ENCODE data around the gene OR8B2. TPM values are rescaled to one million over a fixed set of nuclear protein-coding genes. Genes with fewer than 3 reads are reported as not detected.
"Not testable (repeated sequence)": the region's sequence is repeated elsewhere in the genome, so short reads cannot be mapped to it uniquely, and the experiment has no call there.

Gene OR8B2
- total RNA-seq, 4 donors from 2014 or later: not detected

GRCh38 chr11:124415356-124415923, 31.1 kb upstream of the OR8B2 start:
- Histone ChIP-seq H3K9me3 (no peaks in the 10 kb centered on the region), H3K4me3 (no peak overlapping the region), H3K27ac (no peak overlapping the region), H3K4me1 (no peaks in the 10 kb centered on the region), H3K36me3 (no peaks in the 10 kb centered on the region), H3K27me3 (no peaks in the 10 kb centered on the region)
- no peak for TF ChIP-seq POLR2A (IDR thresholded peaks at IDR 0.05)
- TF ChIP-seq, protein P1, sequence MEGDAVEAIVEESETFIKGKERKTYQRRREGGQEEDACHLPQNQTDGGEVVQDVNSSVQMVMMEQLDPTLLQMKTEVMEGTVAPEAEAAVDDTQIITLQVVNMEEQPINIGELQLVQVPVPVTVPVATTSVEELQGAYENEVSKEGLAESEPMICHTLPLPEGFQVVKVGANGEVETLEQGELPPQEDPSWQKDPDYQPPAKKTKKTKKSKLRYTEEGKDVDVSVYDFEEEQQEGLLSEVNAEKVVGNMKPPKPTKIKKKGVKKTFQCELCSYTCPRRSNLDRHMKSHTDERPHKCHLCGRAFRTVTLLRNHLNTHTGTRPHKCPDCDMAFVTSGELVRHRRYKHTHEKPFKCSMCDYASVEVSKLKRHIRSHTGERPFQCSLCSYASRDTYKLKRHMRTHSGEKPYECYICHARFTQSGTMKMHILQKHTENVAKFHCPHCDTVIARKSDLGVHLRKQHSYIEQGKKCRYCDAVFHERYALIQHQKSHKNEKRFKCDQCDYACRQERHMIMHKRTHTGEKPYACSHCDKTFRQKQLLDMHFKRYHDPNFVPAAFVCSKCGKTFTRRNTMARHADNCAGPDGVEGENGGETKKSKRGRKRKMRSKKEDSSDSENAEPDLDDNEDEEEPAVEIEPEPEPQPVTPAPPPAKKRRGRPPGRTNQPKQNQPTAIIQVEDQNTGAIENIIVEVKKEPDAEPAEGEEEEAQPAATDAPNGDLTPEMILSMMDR (IDR thresholded peaks at IDR 0.05): peak in 4 of 6 experiments; percentile 35 to 72 (median 50)
- intact Hi-C loops (cut with DNase I): no loop called here
- DNase-seq: no peak
- WGBS, 2 donors: 8 to 14% methylated on average over 5 of the region's 5 CpGs

DNA sequence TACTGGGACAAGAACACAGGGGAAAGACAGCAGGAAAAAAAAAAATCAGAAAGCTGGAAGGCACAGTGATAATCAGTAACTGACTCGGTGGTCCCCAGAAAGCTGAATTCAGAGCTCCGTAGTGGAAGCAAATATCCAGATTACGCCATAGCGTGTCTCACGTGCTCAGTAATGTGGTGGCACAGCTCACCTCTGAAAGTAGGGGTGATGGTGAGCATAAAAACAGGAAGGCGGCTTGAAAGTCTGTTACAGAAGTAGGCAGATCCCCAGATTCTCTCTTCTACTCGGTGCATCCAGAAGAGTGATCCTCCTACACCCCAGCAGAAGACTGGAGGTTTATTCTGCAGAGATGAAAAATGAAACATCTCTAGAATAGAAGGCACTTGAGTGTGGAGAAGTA, 25.6 kb upstream of the OR8B2 start:
- no peak for TF ChIP-seq POLR2A (IDR thresholded peaks at IDR 0.05)
- TF ChIP-seq, protein P1 (IDR thresholded peaks at IDR 0.05): no peak
- Histone ChIP-seq H3K4me1 (no peaks in the 10 kb centered on the region), H3K27me3 (no peaks in the 10 kb centered on the region), H3K36me3 (no peaks in the 10 kb centered on the region), H3K27ac (no peak overlapping the region), H3K9me3 (no peaks in the 10 kb centered on the region), H3K4me3 (no peak overlapping the region)
- 72 to 86% methylated on average over 7 of the region's 7 CpGs for WGBS, 2 donors
- intact Hi-C loops (cut with DNase I): no loop called here
- no peak for DNase-seq

GRCh38 chr11:124405581-124405980, 21.3 kb upstream of the OR8B2 start:
- H3K4me1 ChIP-seq: no peaks in the 10 kb centered on the region
- no peak for DNase-seq
- no peak overlapping the region for H3K27ac ChIP-seq
- TF ChIP-seq, protein P1 (IDR thresholded peaks at IDR 0.05): no peak
- TF ChIP-seq POLR2A (IDR thresholded peaks at IDR 0.05): no peak
- H3K27me3 ChIP-seq: no peaks in the 10 kb centered on the region
- 41 to 52% methylated on average over 2 of the region's 2 CpGs for WGBS, 2 donors
- H3K4me3 ChIP-seq: no peak overlapping the region
- H3K9me3 ChIP-seq: no peaks in the 10 kb centered on the region
- no peaks in the 10 kb centered on the region for H3K36me3 ChIP-seq
- intact Hi-C loops (cut with DNase I): no loop called here

DNA sequence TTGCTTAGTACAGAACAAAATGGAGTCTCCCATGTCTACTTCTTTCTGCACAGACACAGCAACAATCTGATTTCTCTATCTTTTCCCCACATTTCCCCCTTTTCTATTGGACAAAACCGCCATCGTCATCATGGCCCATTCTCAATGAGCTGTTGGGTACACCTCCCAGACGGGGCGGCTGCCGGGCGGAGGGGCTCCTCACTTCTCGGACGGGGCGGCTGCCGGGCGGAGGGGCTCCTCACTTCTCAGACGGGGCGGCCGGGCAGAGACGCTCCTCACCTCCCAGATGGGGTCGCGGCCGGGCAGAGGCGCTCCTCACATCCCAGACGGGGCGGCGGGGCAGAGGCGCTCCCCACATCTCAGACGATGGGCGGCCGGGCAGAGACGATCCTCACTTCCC, 18.9 kb upstream of the OR8B2 start:
- intact Hi-C loops (cut with DNase I); H3K27ac ChIP-seq; H3K27me3 ChIP-seq; H3K4me3 ChIP-seq; DNase-seq; H3K36me3 ChIP-seq; H3K9me3 ChIP-seq; H3K4me1 ChIP-seq: not testable (repeated sequence)
- no CpG with 5 or more reads among the region's 27 CpGs for WGBS, 2 donors

DNA sequence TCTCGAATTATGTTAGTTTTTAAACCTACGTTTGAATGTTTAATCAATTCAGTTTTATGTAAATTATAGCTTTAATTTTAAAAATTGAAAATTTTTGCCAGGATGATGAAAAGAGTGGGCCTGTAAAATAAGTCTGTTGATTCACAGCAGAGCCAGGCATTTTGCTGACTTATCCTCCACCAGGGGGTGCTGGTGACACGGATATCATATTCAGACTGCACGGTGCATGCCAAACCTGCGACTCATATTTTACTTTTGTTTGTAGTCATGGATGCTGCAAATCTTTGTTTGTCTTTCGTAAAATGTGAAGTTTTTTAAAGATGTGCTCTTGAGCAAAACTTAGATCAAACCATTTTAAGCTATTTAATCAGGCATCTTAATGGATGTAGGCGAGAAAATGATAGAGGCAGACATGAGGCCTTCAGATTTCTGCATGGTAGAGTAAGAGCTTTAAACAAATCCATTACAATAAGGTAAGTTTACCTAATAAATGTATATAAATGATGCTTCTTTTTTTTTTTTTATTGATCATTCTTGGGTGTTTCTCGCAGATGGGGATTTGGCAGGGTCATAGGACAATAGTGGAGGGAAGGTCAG, 18.1 kb upstream of the OR8B2 start:
- intact Hi-C loops (cut with DNase I): no loop called here
- H3K4me1 ChIP-seq: no peaks in the 10 kb centered on the region
- no peak overlapping the region for H3K4me3 ChIP-seq
- no peak for TF ChIP-seq POLR2A (IDR thresholded peaks at IDR 0.05)
- TF ChIP-seq, protein P1 (IDR thresholded peaks at IDR 0.05): peak; percentile 31 to 65 (median 46)
- WGBS, 2 donors: 25 to 31% methylated on average over 8 of the region's 8 CpGs
- no peaks in the 10 kb centered on the region for H3K9me3 ChIP-seq
- no peak overlapping the region for H3K27ac ChIP-seq
- no peaks in the 10 kb centered on the region for H3K27me3 ChIP-seq
- no peak for DNase-seq
- H3K36me3 ChIP-seq: no peaks in the 10 kb centered on the region

DNA sequence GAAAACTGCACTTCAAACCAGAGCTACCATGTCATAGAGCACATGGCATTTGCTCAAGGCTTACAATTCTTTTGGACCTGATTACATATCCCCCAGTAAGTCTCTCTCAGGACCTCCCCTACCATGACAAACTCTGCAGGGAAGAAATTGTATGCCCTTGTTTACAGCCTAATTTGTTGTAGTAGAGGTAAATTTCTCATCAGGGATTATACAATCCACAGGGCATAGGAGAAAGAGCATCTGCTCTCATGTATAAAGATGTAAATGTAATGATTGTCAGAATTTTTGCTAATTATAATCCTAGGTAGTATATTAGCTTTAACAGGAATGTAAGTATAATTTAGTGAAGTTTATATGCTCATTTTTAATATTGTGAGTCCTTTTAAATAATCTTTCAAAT, 14.6 kb upstream of the OR8B2 start, which contains the start of gene OR8B3:
TSS of gene OR8B3 (minus strand) at position 101 of the 400 bp plus-strand sequence. CDS start 1,673 bp downstream, outside the sequence.
- no peaks in the 10 kb centered on the region for H3K27me3 ChIP-seq
- no peak within 1 kb of the TSS for H3K4me3 ChIP-seq
- H3K27ac ChIP-seq: no peak within 1 kb of the TSS
- no peak for TF ChIP-seq POLR2A (IDR thresholded peaks at IDR 0.05)
- TF ChIP-seq, protein P1 (IDR thresholded peaks at IDR 0.05): no peak
- no peak for DNase-seq
- H3K9me3 ChIP-seq: no peaks in the 10 kb centered on the region
- no peaks in the 10 kb centered on the region for H3K4me1 ChIP-seq
- intact Hi-C loops (cut with DNase I): no loop called here
- no peaks in the 10 kb centered on the region for H3K36me3 ChIP-seq

- DNase-seq; H3K36me3 ChIP-seq; H3K27me3 ChIP-seq; H3K4me3 ChIP-seq; H3K4me1 ChIP-seq; H3K9me3 ChIP-seq; intact Hi-C loops (cut with DNase I); H3K27ac ChIP-seq: not testable (repeated sequence)
- 71 to 85% methylated on average over 2 of the region's 4 CpGs for WGBS, 2 donors
Measured at GRCh38 chr11:124396847-124397246, 12.5 kb upstream of the OR8B2 start.

Data from esophagus squamous epithelium (tissue), 5 donors.